Esophagus squamous epithelium (tissue), 5 donors: ENCODE results near the gene TMEM167A. TPM values are rescaled to one million over a fixed set of nuclear protein-coding genes. Genes with fewer than 3 reads are reported as not detected.

Experiments
- DNase-seq: peaks from one replicate; lab custom pipeline; 2025; lab: John Stamatoyannopoulos, UW
- H3K27ac ChIP-seq, 4 donors: fragments of 200-600 bp; sonication (generic); one replicate each; pipeline ENCODE4 v1.5.1; 2016 to 2019; ENCODE audit warnings: mild to moderate bottlenecking in 1 of 4
- H3K27me3 ChIP-seq, 4 donors: fragments of 200-600 bp; sonication (generic); 1 replicate in 3 of 4; 2 replicates in 1 of 4; pipeline versions ENCODE4 v1.5.1 to v1.6.0; 2017 to 2021; ENCODE audit warnings: antibody characterized with exemption in 1 of 4
- H3K36me3 ChIP-seq, 3 donors: fragments of 200-600 bp; sonication (generic); one replicate each; pipeline ENCODE4 v1.5.1; 2016 to 2019
- H3K4me1 ChIP-seq, 3 donors: fragments of 200-600 bp; sonication (generic); one replicate each; pipeline ENCODE4 v1.5.1; 2017 to 2019
- H3K4me3 ChIP-seq, 4 donors: fragments of 200-600 bp; sonication (generic); 1 replicate in 3 of 4; 2 replicates in 1 of 4; pipeline ENCODE4 v1.5.1; 2016 to 2019; ENCODE audit warnings: mild to moderate bottlenecking in 2 of 4, moderate library complexity in 1 of 4
- H3K9me3 ChIP-seq, 3 donors: fragments of 200-600 bp; sonication (generic); one replicate each; pipeline ENCODE4 v1.5.1; 2016 to 2019
- CTCF ChIP-seq, 6 experiments: fragments of 450-650 bp in 4 of 6; fragments of 200-600 bp in 2 of 6; sonication (generic) in 2 of 6; IDR thresholded peaks; one replicate each; pipeline ENCODE4 v1.5.1; 2016 to 2019; ENCODE audit warnings: antibody characterized with exemption in 6 of 6, mild to moderate bottlenecking in 4 of 6, moderate library complexity in 4 of 6
- POLR2A ChIP-seq, 4 donors: fragments of 450-650 bp; IDR thresholded peaks; one replicate each; pipeline ENCODE4 v1.6.1; 2017; ENCODE audit warnings: antibody characterized with exemption in 4 of 4, mild to moderate bottlenecking in 4 of 4, moderate library complexity in 3 of 4
- WGBS, 2 donors: methylation state at CpG; one replicate each; pipeline ENCODE4 v1.1.5; 2018; 5-methylcytosine and 5-hydroxymethylcytosine counted together
- intact Hi-C: fragments of 100-400 bp; cut with DNase I; formaldehyde crosslinking; loops from one replicate; pipeline ENCODE4 v1.15.0; 2022
- total RNA-seq, 4 donors: library from RNA; depleted of rRNA; stranded (reverse); fragments of >200 nt; gene quantifications; one replicate each; pipeline ENCODE4 v1.1.0, GENCODE V29; 2016
- donor health status: DM: yes; HTN: yes; CAD: no.

TMEM167A gene
- total RNA-seq, 4 donors from 2014 or later = 17.8 to 46.0 (median 33.8) TPM

GRCh38 chr5:83102364-83102980 lies 25.3 kb upstream of the TMEM167A start:
- Histone ChIP-seq H3K27ac (no peak overlapping the region), H3K9me3 (no peaks in the 10 kb centered on the region), H3K36me3 (no peaks in the 10 kb centered on the region), H3K27me3 (no peaks in the 10 kb centered on the region), H3K4me3 (no peak overlapping the region), H3K4me1 (no peaks in the 10 kb centered on the region)
- TF ChIP-seq CTCF (IDR thresholded peaks at IDR 0.05) = no peak
- no peak for TF ChIP-seq POLR2A (IDR thresholded peaks at IDR 0.05)
- intact Hi-C loops = no loop called here
- DNase-seq = no peak

DNA sequence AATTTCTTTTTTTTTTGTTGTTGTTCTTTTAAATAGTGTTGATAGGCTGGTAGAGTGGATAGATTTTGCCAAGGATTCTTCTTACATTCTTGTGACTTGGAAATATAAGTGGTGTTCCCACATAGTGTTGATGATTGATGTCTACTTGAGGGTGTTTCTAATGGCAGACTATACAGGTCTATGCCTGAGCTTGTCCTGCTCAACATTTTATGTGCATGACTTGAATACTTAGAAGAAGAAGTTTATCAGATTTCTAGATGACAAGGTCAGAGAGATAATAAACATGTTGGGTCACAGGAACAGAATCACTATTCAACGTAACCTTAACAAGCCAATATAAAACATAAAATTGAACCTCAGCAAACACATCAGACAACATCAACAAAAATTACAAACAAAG lies 24.3 kb upstream of the TMEM167A start:
- Histone ChIP-seq H3K4me3 (no peak overlapping the region), H3K36me3 (no peaks in the 10 kb centered on the region), H3K9me3 (no peaks in the 10 kb centered on the region), H3K4me1 (no peaks in the 10 kb centered on the region), H3K27ac (no peak overlapping the region), H3K27me3 (no peaks in the 10 kb centered on the region)
- WGBS, 2 donors = 64 to 69% methylated on average over 1 of the region's 1 CpG
- intact Hi-C loops = no loop called here
- TF ChIP-seq CTCF (IDR thresholded peaks at IDR 0.05) = no peak
- TF ChIP-seq POLR2A (IDR thresholded peaks at IDR 0.05) = no peak
- DNase-seq = no peak

- no peak for TF ChIP-seq POLR2A (IDR thresholded peaks at IDR 0.05)
- no peak for TF ChIP-seq CTCF (IDR thresholded peaks at IDR 0.05)
- H3K9me3 ChIP-seq = no peaks in the 10 kb centered on the region
- intact Hi-C loops = no loop called here
- no peaks in the 10 kb centered on the region for H3K36me3 ChIP-seq
- H3K4me3 ChIP-seq = no peak overlapping the region
- DNase-seq = no peak
- WGBS, 2 donors = 78 to 79% methylated on average over 1 of the region's 1 CpG
- H3K27ac ChIP-seq = no peak overlapping the region
- no peaks in the 10 kb centered on the region for H3K4me1 ChIP-seq
- no peaks in the 10 kb centered on the region for H3K27me3 ChIP-seq
These were observed 22.3 kb upstream of the TMEM167A start for GRCh38 chr5:83099445-83099844.

DNA sequence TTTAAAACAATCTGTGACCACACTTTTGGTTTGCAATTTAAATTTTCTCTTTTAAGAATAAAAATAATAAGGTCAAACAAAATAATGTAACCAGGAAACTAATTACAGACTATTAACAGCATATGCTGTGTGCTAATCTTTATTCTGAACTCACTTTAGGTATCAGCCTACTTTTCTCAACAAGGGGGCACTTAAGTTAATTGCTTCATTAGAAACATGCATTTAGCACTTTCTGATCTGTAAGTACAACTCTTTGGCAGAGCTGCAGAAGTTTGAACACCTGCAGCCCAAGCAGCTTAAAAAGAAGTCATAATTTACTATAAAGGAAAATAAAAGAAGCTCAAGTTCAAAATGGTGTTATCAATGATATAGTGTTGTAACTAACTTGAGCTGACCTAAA lies 21.8 kb upstream of the TMEM167A start:
- intact Hi-C loops = no loop called here
- Histone ChIP-seq H3K4me3 (no peak overlapping the region), H3K36me3 (no peaks in the 10 kb centered on the region), H3K4me1 (no peaks in the 10 kb centered on the region), H3K27ac (no peak overlapping the region), H3K9me3 (no peaks in the 10 kb centered on the region), H3K27me3 (no peaks in the 10 kb centered on the region)
- DNase-seq = no peak
- no peak for TF ChIP-seq POLR2A (IDR thresholded peaks at IDR 0.05)
- TF ChIP-seq CTCF (IDR thresholded peaks at IDR 0.05) = no peak

DNA sequence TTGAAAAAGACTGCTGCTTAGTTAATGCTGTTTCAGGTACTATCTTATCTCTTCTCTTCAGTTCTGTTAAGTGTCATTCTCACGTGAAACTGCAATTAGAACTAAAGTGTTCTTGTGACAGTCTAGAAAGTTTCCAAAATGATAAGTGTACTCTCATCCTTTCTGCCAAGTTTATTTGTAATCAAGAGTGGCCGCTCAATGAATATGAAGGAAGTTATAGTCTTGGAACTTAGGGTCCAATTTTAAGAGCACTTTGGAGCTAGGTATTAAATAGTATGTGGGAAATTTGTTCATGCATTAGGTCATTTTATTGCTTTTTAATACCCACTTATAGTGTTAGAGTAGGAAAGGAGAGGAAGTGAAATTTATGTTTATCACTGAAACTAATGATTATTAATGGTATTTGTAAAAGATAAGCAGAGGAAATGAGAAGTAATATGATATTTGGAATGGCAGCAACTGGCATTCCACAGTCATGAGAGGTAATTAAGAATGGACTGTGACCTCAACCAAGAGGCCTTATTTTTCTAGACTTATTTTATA lies 20.6 kb upstream of the TMEM167A start:
- no peak overlapping the region for H3K4me3 ChIP-seq

More for the DNA sequence above, 20.6 kb upstream of the TMEM167A start:
- Histone ChIP-seq H3K36me3 (no peaks in the 10 kb centered on the region), H3K27me3 (no peaks in the 10 kb centered on the region), H3K9me3 (no peaks in the 10 kb centered on the region), H3K27ac (no peak overlapping the region), H3K4me1 (no peaks in the 10 kb centered on the region)
- no peak for DNase-seq
- intact Hi-C loops = no loop called here
- WGBS, 2 donors = 86 to 96% methylated on average over 2 of the region's 2 CpGs
- TF ChIP-seq POLR2A (IDR thresholded peaks at IDR 0.05) = no peak
- TF ChIP-seq CTCF (IDR thresholded peaks at IDR 0.05) = no peak
